ENCODE measurements around the gene ZMYM3. TPM values are rescaled to one million over a fixed set of nuclear protein-coding genes. Genes with fewer than 3 reads are reported as not detected.

ZMYM3 gene
- total RNA-seq, 2 donors from 2014 or later = 26.9 to 36.1 TPM

GRCh38 chrX:71244359-71245128, 9.4 kb downstream of the ZMYM3 start:
- no peaks in the 10 kb centered on the region for H3K9me3 Mint-ChIP-seq
- peaks cover 11% of the 10 kb centered on the region for H3K27me3 Mint-ChIP-seq (ENCODE audit: low read depth)
- peaks cover 16 to 23% of the 10 kb centered on the region in 2 donors for H3K36me3 Mint-ChIP-seq (ENCODE audit: insufficient read depth in 2 of 2)
- no peak for DNase-seq
- no peaks in the 10 kb centered on the region for H3K4me1 Mint-ChIP-seq (ENCODE audit: low read depth)
- ATAC-seq (replicated peaks in 1 of 2) = no peak
- no peak overlapping the region for H3K27ac Mint-ChIP-seq
- no peak overlapping the region for H3K4me3 Mint-ChIP-seq

GRCh38 chrX:71241301-71241700, 12.6 kb downstream of the ZMYM3 start:
- Mint-ChIP-seq H3K36me3 (ENCODE audit: insufficient read depth in 2 of 2) (peaks cover 12 to 18% of the 10 kb centered on the region in 2 donors), H3K9me3 (no peaks in the 10 kb centered on the region), H3K4me1 (ENCODE audit: low read depth) (no peaks in the 10 kb centered on the region), H3K27ac (no peak overlapping the region), H3K27me3 (ENCODE audit: low read depth) (peaks cover 23% of the 10 kb centered on the region), H3K4me3 (no peak overlapping the region)
- ATAC-seq (replicated peaks in 1 of 2) (no peak), DNase-seq (no peak)

GRCh38 chrX:71239781-71240180, 14.2 kb downstream of the ZMYM3 start:
- Mint-ChIP-seq H3K27ac (no peak overlapping the region), H3K36me3 (ENCODE audit: insufficient read depth in 2 of 2) (peaks cover 9 to 12% of the 10 kb centered on the region in 2 donors), H3K9me3 (no peaks in the 10 kb centered on the region), H3K4me3 (no peak overlapping the region), H3K27me3 (ENCODE audit: low read depth) (peaks cover 19% of the 10 kb centered on the region), H3K4me1 (ENCODE audit: low read depth) (no peaks in the 10 kb centered on the region)
- ATAC-seq (replicated peaks in 1 of 2) = no peak
- no peak for DNase-seq

GRCh38 chrX:71236836-71237235, 17.1 kb downstream of the ZMYM3 start:
- Mint-ChIP-seq H3K36me3 (ENCODE audit: insufficient read depth in 2 of 2) (peaks cover 5 to 9% of the 10 kb centered on the region in 2 donors), H3K4me1 (ENCODE audit: low read depth) (no peaks in the 10 kb centered on the region), H3K27ac (no peak overlapping the region), H3K9me3 (no peaks in the 10 kb centered on the region), H3K27me3 (ENCODE audit: low read depth) (peaks cover 12% of the 10 kb centered on the region), H3K4me3 (no peak overlapping the region)
- no peak for DNase-seq
- ATAC-seq (replicated peaks in 1 of 2) = no peak

DNA sequence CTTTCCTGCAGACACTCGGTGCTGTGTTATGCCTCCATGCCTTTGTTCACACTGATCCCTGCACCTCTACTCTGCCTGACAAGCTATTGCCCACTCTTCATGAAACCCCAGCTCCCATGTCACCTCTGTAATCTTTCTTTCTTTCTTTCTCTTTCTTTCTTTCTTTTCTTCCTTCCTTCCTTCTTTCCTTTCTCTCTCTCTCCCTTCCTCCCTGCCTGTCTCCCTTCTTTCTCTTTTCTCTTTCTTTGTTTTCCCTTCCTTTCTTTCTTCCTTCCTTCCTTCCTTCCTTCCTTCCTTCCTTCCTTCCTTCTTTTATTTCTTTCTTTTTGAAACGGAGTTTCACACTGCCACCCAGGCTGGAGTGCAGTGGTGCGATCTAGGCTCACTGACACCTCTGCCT, 18.5 kb downstream of the ZMYM3 start:
- no peak for ATAC-seq (replicated peaks in 1 of 2)
- Mint-ChIP-seq H3K27ac (no peak overlapping the region), H3K4me3 (no peak overlapping the region)

GRCh38 chrX:71228063-71228642, 25.8 kb downstream of the ZMYM3 start:
- ATAC-seq (replicated peaks in 1 of 2) (no peak), DNase-seq (no peak)
- H3K4me1 Mint-ChIP-seq (ENCODE audit: low read depth) = no peaks in the 10 kb centered on the region
- no peaks in the 10 kb centered on the region for H3K36me3 Mint-ChIP-seq (ENCODE audit: insufficient read depth in 2 of 2)
- no peak overlapping the region for H3K27ac Mint-ChIP-seq
- H3K4me3 Mint-ChIP-seq = no peak overlapping the region
- H3K9me3 Mint-ChIP-seq = no peaks in the 10 kb centered on the region
- peaks cover 29% of the 10 kb centered on the region for H3K27me3 Mint-ChIP-seq (ENCODE audit: low read depth)

More for the DNA sequence above, 18.5 kb downstream of the ZMYM3 start:
- no peaks in the 10 kb centered on the region for H3K4me1 Mint-ChIP-seq (ENCODE audit: low read depth)
- H3K9me3 Mint-ChIP-seq = no peaks in the 10 kb centered on the region
- peaks cover 2 to 6% of the 10 kb centered on the region in 2 donors for H3K36me3 Mint-ChIP-seq (ENCODE audit: insufficient read depth in 2 of 2)
- H3K27me3 Mint-ChIP-seq (ENCODE audit: low read depth) = peaks cover 12% of the 10 kb centered on the region
- DNase-seq = no peak

DNA sequence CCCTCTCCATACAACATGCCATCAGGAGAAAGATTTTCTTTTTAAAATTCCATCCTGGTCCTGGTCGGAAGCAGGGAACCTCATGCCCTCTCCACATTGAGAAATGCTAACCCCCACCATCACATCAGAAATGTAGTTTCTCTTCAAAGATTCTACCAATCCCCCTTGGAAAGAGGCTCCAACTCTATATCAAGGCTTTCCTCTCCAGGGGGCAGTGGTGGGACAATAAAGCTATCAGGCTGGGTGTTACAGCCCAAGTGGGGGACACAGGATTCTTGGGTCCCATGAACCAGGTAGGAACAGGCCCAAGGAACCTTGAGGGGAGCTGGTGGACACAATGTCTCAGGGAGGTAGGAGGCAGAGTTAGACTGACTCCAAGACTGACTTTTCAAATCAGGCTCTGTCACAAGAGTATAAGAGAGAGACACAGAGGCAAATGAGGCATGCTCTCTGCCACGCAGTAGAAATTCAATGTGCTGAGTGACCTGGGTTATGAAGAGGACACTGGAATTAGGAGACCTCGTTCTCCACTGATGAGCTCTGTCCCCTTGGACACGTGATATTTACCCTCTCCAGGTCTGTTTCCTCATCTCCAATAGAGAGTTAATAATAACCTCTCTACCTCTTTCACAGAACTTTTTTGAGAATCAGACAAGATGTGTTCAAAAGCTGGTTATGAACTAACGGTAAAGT, 26.4 kb downstream of the ZMYM3 start:
- Mint-ChIP-seq H3K27ac (no peak overlapping the region), H3K4me1 (ENCODE audit: low read depth) (no peaks in the 10 kb centered on the region), H3K36me3 (ENCODE audit: insufficient read depth in 2 of 2) (no peaks in the 10 kb centered on the region), H3K9me3 (no peaks in the 10 kb centered on the region), H3K4me3 (no peak overlapping the region), H3K27me3 (ENCODE audit: low read depth) (peaks cover 31% of the 10 kb centered on the region)
- ATAC-seq (replicated peaks in 1 of 2) (no peak), DNase-seq (no peak)

DNA sequence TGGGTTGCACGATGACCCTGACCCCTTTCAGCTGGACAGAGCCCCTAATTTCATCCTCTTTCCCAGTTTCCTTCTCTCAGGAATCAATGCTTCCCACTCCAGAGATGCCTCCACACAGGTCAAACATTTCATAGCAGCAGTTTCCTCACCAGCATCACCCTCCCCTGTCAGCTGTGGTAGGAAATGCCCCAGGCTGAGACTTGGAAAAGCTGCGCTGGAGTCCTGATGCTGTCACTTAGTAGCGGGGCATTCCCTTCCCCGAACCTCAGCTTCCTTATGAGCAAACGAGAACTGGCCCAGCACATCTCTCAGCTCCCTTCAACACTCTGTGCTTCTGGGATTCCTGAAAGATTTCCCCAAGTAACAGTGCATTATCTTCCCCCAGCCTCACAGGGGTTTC, 28.3 kb downstream of the ZMYM3 start:
- Mint-ChIP-seq H3K27me3 (ENCODE audit: low read depth) (peaks cover 31% of the 10 kb centered on the region), H3K4me1 (ENCODE audit: low read depth) (no peaks in the 10 kb centered on the region), H3K9me3 (no peaks in the 10 kb centered on the region), H3K27ac (no peak overlapping the region), H3K36me3 (ENCODE audit: insufficient read depth in 2 of 2) (no peaks in the 10 kb centered on the region), H3K4me3 (no peak overlapping the region)
- DNase-seq (no peak), ATAC-seq (replicated peaks in 1 of 2) (no peak)

GRCh38 chrX:71225009-71225408, 28.9 kb downstream of the ZMYM3 start:
- ATAC-seq (replicated peaks in 1 of 2) (no peak), DNase-seq (no peak)
- no peaks in the 10 kb centered on the region for H3K4me1 Mint-ChIP-seq (ENCODE audit: low read depth)
- H3K4me3 Mint-ChIP-seq = no peak overlapping the region
- H3K27me3 Mint-ChIP-seq (ENCODE audit: low read depth) = peaks cover 31% of the 10 kb centered on the region
- H3K9me3 Mint-ChIP-seq = no peaks in the 10 kb centered on the region
- H3K36me3 Mint-ChIP-seq (ENCODE audit: insufficient read depth in 2 of 2) = no peaks in the 10 kb centered on the region
- no peak overlapping the region for H3K27ac Mint-ChIP-seq

DNA sequence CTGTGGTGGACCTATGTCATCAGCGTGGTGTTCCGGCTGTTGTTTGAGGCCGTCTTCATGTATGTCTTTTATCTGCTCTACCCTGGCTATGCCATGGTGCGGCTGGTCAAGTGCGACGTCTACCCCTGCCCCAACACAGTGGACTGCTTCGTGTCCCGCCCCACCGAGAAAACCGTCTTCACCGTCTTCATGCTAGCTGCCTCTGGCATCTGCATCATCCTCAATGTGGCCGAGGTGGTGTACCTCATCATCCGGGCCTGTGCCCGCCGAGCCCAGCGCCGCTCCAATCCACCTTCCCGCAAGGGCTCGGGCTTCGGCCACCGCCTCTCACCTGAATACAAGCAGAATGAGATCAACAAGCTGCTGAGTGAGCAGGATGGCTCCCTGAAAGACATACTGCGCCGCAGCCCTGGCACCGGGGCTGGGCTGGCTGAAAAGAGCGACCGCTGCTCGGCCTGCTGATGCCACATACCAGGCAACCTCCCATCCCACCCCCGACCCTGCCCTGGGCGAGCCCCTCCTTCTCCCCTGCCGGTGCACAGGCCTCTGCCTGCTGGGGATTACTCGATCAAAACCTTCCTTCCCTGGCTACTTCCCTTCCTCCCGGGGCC, 29.7 kb downstream of the ZMYM3 start:
- H3K27ac Mint-ChIP-seq = no peak overlapping the region
- H3K36me3 Mint-ChIP-seq (ENCODE audit: insufficient read depth in 2 of 2) = no peaks in the 10 kb centered on the region
- DNase-seq = no peak
- no peaks in the 10 kb centered on the region for H3K4me1 Mint-ChIP-seq (ENCODE audit: low read depth)
- H3K4me3 Mint-ChIP-seq = no peak overlapping the region
- ATAC-seq (replicated peaks in 1 of 2) = no peak
- no peaks in the 10 kb centered on the region for H3K9me3 Mint-ChIP-seq
- H3K27me3 Mint-ChIP-seq (ENCODE audit: low read depth) = peaks cover 31% of the 10 kb centered on the region

DNA sequence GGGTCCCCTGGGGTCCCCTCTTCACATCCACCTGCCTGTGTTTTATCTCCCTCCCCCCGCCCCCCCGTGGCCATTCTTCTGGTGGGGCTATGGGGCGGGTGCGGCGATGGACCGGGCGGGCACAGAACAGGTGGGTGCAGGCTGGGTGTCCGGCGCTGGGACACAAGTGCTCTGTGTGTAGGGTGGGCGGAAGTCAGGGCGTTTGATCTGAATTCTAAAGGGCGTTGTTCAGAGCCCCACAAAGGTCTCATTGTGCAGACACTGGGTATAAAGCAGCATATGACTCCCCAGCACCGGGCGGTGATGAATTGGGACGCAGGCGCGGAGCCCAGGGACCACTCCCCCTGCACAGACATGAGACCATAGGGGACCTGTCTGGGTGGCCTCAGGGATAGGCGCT, 31.0 kb downstream of the ZMYM3 start, which contains the start of gene GJB1:
GJB1 (plus strand) TSS at position 296 of the 400 bp plus-strand sequence. CDS start 484 bp downstream, outside the sequence.
- Mint-ChIP-seq H3K27ac (no peak within 1 kb of the TSS), H3K4me3 (no peak within 1 kb of the TSS), H3K4me1 (ENCODE audit: low read depth) (no peaks in the 10 kb centered on the region), H3K9me3 (no peaks in the 10 kb centered on the region), H3K36me3 (ENCODE audit: insufficient read depth in 2 of 2) (no peaks in the 10 kb centered on the region), H3K27me3 (ENCODE audit: low read depth) (peaks cover 26% of the 10 kb centered on the region)
- ATAC-seq (replicated peaks in 1 of 2) (no peak), DNase-seq (no peak)

DNA sequence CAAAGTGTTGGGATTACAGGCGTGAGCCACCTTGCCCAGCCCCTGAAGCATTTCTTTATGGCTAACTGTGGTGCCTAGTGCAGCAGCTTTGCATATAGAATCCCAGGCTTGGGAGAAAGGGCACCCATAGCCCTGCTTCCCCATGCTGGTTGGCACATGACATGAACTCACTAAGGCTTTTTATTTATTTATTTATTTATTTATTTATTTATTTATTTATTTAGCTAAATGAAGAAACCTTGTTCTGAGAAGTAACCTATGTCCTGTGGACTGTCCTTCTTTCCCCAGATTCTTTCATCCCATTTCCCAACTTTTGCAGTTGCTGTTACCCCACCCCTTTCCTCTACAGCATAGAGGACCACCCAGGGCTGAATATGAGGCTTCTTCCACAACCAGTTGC, 32.8 kb downstream of the ZMYM3 start:
- peaks cover 3% of the 10 kb centered on the region for H3K4me1 Mint-ChIP-seq (ENCODE audit: low read depth)
- no peak overlapping the region for H3K4me3 Mint-ChIP-seq
- no peak for ATAC-seq (replicated peaks in 1 of 2)
- H3K9me3 Mint-ChIP-seq = no peaks in the 10 kb centered on the region
- H3K36me3 Mint-ChIP-seq (ENCODE audit: insufficient read depth in 2 of 2) = no peaks in the 10 kb centered on the region
- H3K27me3 Mint-ChIP-seq (ENCODE audit: low read depth) = peaks cover 34% of the 10 kb centered on the region
- no peak for DNase-seq
- H3K27ac Mint-ChIP-seq = no peak overlapping the region

DNA sequence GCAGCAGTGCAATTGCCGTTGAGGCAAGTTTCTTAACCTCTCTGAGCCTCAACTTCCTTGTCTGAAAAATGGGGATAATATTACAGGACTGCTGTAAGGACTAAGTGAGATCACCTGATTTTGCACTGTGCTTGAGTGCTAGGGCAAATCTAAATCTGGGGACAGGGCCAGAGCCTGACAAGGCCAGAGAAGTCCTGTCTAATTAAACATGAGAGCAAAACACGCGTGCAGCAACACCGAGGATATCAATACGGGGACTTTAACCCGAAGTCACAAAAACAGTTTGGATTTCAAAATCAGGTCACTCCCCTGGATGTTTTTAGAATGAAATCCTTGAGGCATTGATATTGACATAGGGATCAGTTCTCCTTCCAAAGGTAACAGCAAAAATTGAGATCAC, 36.6 kb downstream of the ZMYM3 start:
- H3K9me3 Mint-ChIP-seq = no peaks in the 10 kb centered on the region
- peaks cover 34% of the 10 kb centered on the region for H3K27me3 Mint-ChIP-seq (ENCODE audit: low read depth)

More for the DNA sequence above, 36.6 kb downstream of the ZMYM3 start:
- DNase-seq = no peak
- Mint-ChIP-seq H3K4me3 (no peak overlapping the region), H3K27ac (no peak overlapping the region), H3K4me1 (ENCODE audit: low read depth) (peaks cover 6% of the 10 kb centered on the region), H3K36me3 (ENCODE audit: insufficient read depth in 2 of 2) (no peaks in the 10 kb centered on the region)
- no peak for ATAC-seq (replicated peaks in 1 of 2)
